HepG2 (cell line): Measurements from ENCODE around the gene TRAF4. TPM values are rescaled to one million over a fixed set of nuclear protein-coding genes. Genes with fewer than 3 reads are reported as not detected.

Source experiments
- BORCS8-MEF2B ChIP-seq: sonication (generic); formaldehyde crosslinking; IDR thresholded peaks from 2 replicates; pipeline ENCODE4 v1.8.0; 2022; ENCODE audit warnings: mild to moderate bottlenecking, missing genetic modification reagents
- HOXA5 ChIP-seq: sonication (generic); formaldehyde crosslinking; IDR thresholded peaks from 2 replicates; pipeline ENCODE4 v1.4.0; 2020; ENCODE audit warnings: missing genetic modification reagents
- MTA1 ChIP-seq: sonication (generic); formaldehyde crosslinking; IDR thresholded peaks from 2 replicates; pipeline ENCODE4 v1.4.0; 2020; ENCODE audit warnings: missing genetic modification reagents, mild to moderate bottlenecking, borderline replicate concordance
- POLR2AphosphoS2 ChIP-seq: IDR thresholded peaks from 2 replicates; pipeline ENCODE4 v1.6.1; 2011; ENCODE audit warnings: low read depth, low read length, improper control_type of control experiment
- PRMT3 ChIP-seq: sonication (generic); formaldehyde crosslinking; IDR thresholded peaks from 2 replicates; pipeline ENCODE4 v1.8.1; 2022; ENCODE audit warnings: low read depth, mild to moderate bottlenecking, moderate library complexity, missing genetic modification reagents, borderline replicate concordance
- RBM22 ChIP-seq: fragments of 200-400 bp; formaldehyde crosslinking; optimal IDR thresholded peaks from 2 replicates; pipeline ENCODE3; 2017; ENCODE audit warnings: mild to moderate bottlenecking, low read length, moderate library complexity
- REST ChIP-seq, 2 experiments: IDR thresholded peaks; 2 replicates each; pipeline ENCODE4 v1.6.1; 2011 to 2012; ENCODE audit warnings: low read length in 2 of 2, borderline replicate concordance in 1 of 2, low read depth in 1 of 2, mild to moderate bottlenecking in 1 of 2, moderate library complexity in 1 of 2
- RFX3 ChIP-seq: IDR thresholded peaks from 2 replicates; pipeline ENCODE4 v1.6.1; 2016; ENCODE audit warnings: missing biosample characterization, missing genetic modification reagents
- RXRA ChIP-seq: sonication (generic); formaldehyde crosslinking; IDR thresholded peaks from 2 replicates; pipeline ENCODE4 v1.5.1; 2020; ENCODE audit warnings: missing genetic modification reagents
- SP5 ChIP-seq: IDR thresholded peaks from 2 replicates; pipeline ENCODE4 v1.6.1; 2016; ENCODE audit warnings: low read depth, borderline replicate concordance
- TARDBP ChIP-seq: sonication (generic); formaldehyde crosslinking; IDR thresholded peaks from 2 replicates; pipeline ENCODE4 v1.8.0; 2022; ENCODE audit warnings: mild to moderate bottlenecking, missing genetic modification reagents
- TEAD3 ChIP-seq: optimal IDR thresholded peaks from 2 replicates; pipeline ENCODE3; 2016; ENCODE audit warnings: borderline replicate concordance
- THAP11 ChIP-seq: IDR thresholded peaks from 2 replicates; pipeline ENCODE4 v1.6.1; 2016; ENCODE audit warnings: missing biosample characterization, missing genetic modification reagents
- ZBTB7B ChIP-seq: sonication (generic); formaldehyde crosslinking; IDR thresholded peaks from 2 replicates; pipeline ENCODE4 v1.4.0; 2020; ENCODE audit warnings: missing genetic modification reagents
- ZFP82 ChIP-seq: sonication (generic); formaldehyde crosslinking; IDR thresholded peaks from 2 replicates; pipeline ENCODE4 v1.5.1; 2020; ENCODE audit warnings: mild to moderate bottlenecking, missing genetic modification reagents, borderline replicate concordance
- ZKSCAN1 ChIP-seq: fragments of 150-350 bp; IDR thresholded peaks from 2 replicates; pipeline ENCODE4 v1.6.1; 2014; ENCODE audit warnings: low read length
- ZNF160 ChIP-seq: sonication (generic); formaldehyde crosslinking; IDR thresholded peaks from 2 replicates; pipeline ENCODE4 v1.8.0; 2022; ENCODE audit warnings: mild to moderate bottlenecking, inconsistent platforms, missing genetic modification reagents
- ZNF431 ChIP-seq: sonication (generic); formaldehyde crosslinking; IDR thresholded peaks from 2 replicates; pipeline ENCODE4 v1.9.0; 2022; ENCODE audit warnings: missing genetic modification reagents, low read depth, mild to moderate bottlenecking, borderline replicate concordance
- ZNF652 ChIP-seq: IDR thresholded peaks from 2 replicates; pipeline ENCODE4 v1.6.1; 2016; ENCODE audit warnings: low read depth, borderline replicate concordance
- polyA plus RNA-seq, 8 experiments: library from polyadenylated mRNA; depleted of rRNA in 3 of 8; stranded (reverse) in 7 of 8; unstranded in 1 of 8; fragments of >200 nt; fragmentation: Illumina TruSeq in 4 of 8; extraction: Trizol in 4 of 8; gene quantifications; 2 replicates each; pipeline versions ENCODE4 v1.2.1 to v1.2.3, GENCODE V29; 2011 to 2016; ENCODE audit warnings: low read depth in 4 of 8, missing spikeins in 1 of 8, mixed read lengths in 1 of 8; ENCODE audit not compliant: insufficient read depth in 1 of 8
- total RNA-seq, 5 experiments: library from RNA; depleted of rRNA; stranded (reverse); fragments of >200 nt; fragmentation: Illumina TruSeq; extraction: Trizol; gene quantifications; 2 replicates each; pipeline ENCODE4 v1.2.3, GENCODE V29; 2016; ENCODE audit warnings: low read depth in 1 of 5
- TF ChIP-seq, protein P1 (sequence below): sonication (generic); formaldehyde crosslinking; IDR thresholded peaks from 2 replicates; pipeline ENCODE4 v1.8.0; 2022; ENCODE audit warnings: low read depth, missing genetic modification reagents
- TF ChIP-seq, protein P2 (sequence below): IDR thresholded peaks from 2 replicates; pipeline ENCODE4 v1.6.1; 2016; ENCODE audit warnings: mild to moderate bottlenecking, missing biosample characterization, missing genetic modification reagents

TRAF4 gene
- total and polyA plus RNA-seq, 2 of the 13 experiments (the other 11 are each of a cell fraction or from before 2014, with no cell fraction given): 86.0 to 89.9 TPM

DNA sequence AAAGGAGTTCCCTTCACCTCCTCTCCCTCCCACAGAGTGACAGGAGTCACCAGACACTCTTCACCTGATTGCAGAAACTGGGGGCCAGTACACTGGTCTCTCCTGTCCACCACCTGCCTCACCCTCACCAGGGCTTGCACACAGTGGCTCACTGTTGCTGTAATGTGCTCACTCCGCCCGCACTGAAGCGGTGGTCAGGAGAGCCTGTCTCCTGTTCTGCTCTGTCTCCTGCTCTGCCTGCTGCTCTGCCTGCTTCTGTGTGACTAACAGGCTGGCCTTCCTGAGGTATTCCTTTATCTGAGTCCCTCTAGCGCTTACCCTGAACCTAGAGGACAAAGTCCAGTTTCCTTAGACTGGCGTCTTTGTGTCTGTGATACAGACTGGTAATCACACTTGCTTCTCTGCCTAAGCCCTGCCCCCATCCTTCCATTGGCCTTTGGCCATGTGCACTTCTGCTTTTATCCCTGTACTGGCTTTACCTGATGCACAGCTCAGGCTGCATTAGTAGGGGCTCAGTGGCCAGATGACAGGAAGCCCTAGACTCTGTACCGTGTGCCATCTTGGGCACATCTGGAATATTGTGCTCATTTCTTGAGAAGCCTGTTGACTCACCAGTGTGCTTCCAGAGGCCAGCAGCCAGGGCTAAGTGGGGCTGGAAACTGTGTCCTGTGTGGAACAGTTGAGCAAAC is 45.4 kb upstream of the TRAF4 start (continued):
- no peak; a peak in 1 of 4 replicates for TF ChIP-seq REST (IDR thresholded peaks at IDR 0.05; ENCODE audit: borderline replicate concordance in 1 of 2, low read depth in 1 of 2, low read length in 2 of 2)
- peak; percentile 88 for TF ChIP-seq THAP11 (CRISPR knock-in tag)
- no peak for TF ChIP-seq PRMT3 (CRISPR knock-in tag)
- peak; percentile 78; the same call in 1 of the 2 replicates for TF ChIP-seq POLR2AphosphoS2
- TF ChIP-seq TARDBP (CRISPR knock-in tag): peak; percentile 92
- peak; percentile 66 for TF ChIP-seq BORCS8-MEF2B
- TF ChIP-seq ZNF160 (CRISPR knock-in tag): peak; percentile 25; the same call in 1 of the 2 replicates
- TF ChIP-seq, protein P1, sequence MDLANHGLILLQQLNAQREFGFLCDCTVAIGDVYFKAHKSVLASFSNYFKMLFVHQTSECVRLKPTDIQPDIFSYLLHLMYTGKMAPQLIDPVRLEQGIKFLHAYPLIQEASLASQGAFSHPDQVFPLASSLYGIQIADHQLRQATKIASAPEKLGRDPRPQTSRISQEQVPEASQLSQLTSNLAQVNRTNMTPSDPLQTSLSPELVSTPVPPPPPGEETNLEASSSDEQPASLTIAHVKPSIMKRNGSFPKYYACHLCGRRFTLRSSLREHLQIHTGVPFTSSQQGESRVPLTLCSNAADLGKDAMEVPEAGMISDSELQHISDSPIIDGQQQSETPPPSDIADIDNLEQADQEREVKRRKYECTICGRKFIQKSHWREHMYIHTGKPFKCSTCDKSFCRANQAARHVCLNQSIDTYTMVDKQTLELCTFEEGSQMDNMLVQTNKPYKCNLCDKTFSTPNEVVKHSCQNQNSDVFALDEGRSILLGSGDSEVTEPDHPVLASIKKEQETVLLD (CRISPR knock-in tag): peak; percentile 62; the same call in 1 of the 2 replicates
- peak; percentile 85 for TF ChIP-seq MTA1
- peak; percentile 66; the same call in 1 of the 2 replicates for TF ChIP-seq HOXA5 (CRISPR knock-in tag)
- no peak for TF ChIP-seq RFX3 (CRISPR knock-in tag)
- TF ChIP-seq TEAD3 (CRISPR knock-in tag): peak; percentile 83
- peak; percentile 51; the same call in 1 of the 2 replicates for TF ChIP-seq ZNF652 (CRISPR knock-in tag)
- TF ChIP-seq, protein P2, sequence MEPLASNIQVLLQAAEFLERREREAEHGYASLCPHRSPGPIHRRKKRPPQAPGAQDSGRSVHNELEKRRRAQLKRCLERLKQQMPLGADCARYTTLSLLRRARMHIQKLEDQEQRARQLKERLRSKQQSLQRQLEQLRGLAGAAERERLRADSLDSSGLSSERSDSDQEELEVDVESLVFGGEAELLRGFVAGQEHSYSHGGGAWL: 0 out of 2 replicates have a peak, but pooled peaks have one; percentile 15
- peak; percentile 64 for TF ChIP-seq SP5 (CRISPR knock-in tag)
- TF ChIP-seq RBM22: peak; percentile 72
- no peak for TF ChIP-seq ZNF431
- TF ChIP-seq ZKSCAN1: peak; percentile 66
- peak; percentile 71 for TF ChIP-seq RXRA
- TF ChIP-seq ZBTB7B (CRISPR knock-in tag): peak; percentile 77
- no peak for TF ChIP-seq ZFP82 (CRISPR knock-in tag)
